Adrenal gland (tissue), 12 donors: Measurements from ENCODE around the gene LRRC71. TPM values are rescaled to one million over a fixed set of nuclear protein-coding genes. Genes with fewer than 3 reads are reported as not detected.
A peak's percentile ranks its signal among the peaks of the same experiment; 100 is the strongest.

Source experiments
- DNase-seq, 7 donors: peaks; one replicate each; pipeline ENCODE4 v3.0.0-alpha.2; 2019 to 2020
- H3K27ac ChIP-seq, 5 donors: fragments of 200-600 bp; sonication (generic) in 4 of 5; 1 replicate in 3 of 5; 2 replicates in 2 of 5; pipeline versions ENCODE4 v1.5.1 to v1.8.0; 2016 to 2020; ENCODE audit warnings: mild to moderate bottlenecking in 1 of 5
- H3K27me3 ChIP-seq: fragments of 200-600 bp; 2 replicates; pipeline ENCODE4 v1.8.0; 2021
- H3K36me3 ChIP-seq, 2 donors: fragments of 200-600 bp; replicated peaks in 1 of 2; 1 replicate in 1 of 2; 2 replicates in 1 of 2; pipeline versions ENCODE4 v1.5.1 to v1.8.0; 2018 to 2022
- H3K4me1 ChIP-seq, 2 donors: fragments of 200-600 bp; replicated peaks in 1 of 2; 1 replicate in 1 of 2; 2 replicates in 1 of 2; pipeline versions ENCODE4 v1.5.1 to v1.8.0; 2018 to 2021
- H3K4me3 ChIP-seq, 4 donors: fragments of 200-600 bp; sonication (generic) in 3 of 4; one replicate each; pipeline ENCODE4 v1.5.1; 2016 to 2018
- H3K9me3 ChIP-seq, 3 donors: fragments of 200-600 bp; sonication (generic) in 1 of 3; replicated peaks in 1 of 3; 1 replicate in 2 of 3; 2 replicates in 1 of 3; pipeline versions ENCODE4 v1.5.1 to v1.8.0; 2016 to 2021
- POLR2A ChIP-seq, 2 donors: fragments of 450-650 bp; IDR thresholded peaks; one replicate each; pipeline ENCODE4 v1.6.1; 2017; ENCODE audit warnings: antibody characterized with exemption in 2 of 2, mild to moderate bottlenecking in 2 of 2, moderate library complexity in 1 of 2
- WGBS, 4 donors: extraction: QIAGEN DNeasy Blood & Tissue Kit in 2 of 4; methylation state at CpG; one replicate each; pipeline versions ENCODE4 v1.1.5 to v1.1.7; 2013 to 2017; 5-methylcytosine and 5-hydroxymethylcytosine counted together
- intact Hi-C, 2 donors: fragments of 100-400 bp; cut with DNase I; formaldehyde crosslinking; loops; one replicate each; pipeline versions ENCODE4 v1.14.1 to v1.15.0; 2022 to 2023
- polyA plus RNA-seq, 3 donors: library from polyadenylated mRNA; stranded (reverse); fragments of 200-250 nt in 2 of 3; fragments of 350-450 nt in 1 of 3; fragmentation: Illumina TruSeq in 1 of 3; extraction: RNeasy Lipid Tissue Mini Kit (QIAGEN cat#74804) in 1 of 3; gene quantifications; one replicate each; pipeline ENCODE4 v1.2.3, GENCODE V29; 2013 to 2014
- total RNA-seq, 9 donors: library from RNA; depleted of rRNA in 4 of 9; stranded (reverse); fragments of >200 nt in 4 of 9; fragments of 120-200 nt in 1 of 9; fragmentation: NEBNext Ultra II Directional in 1 of 9; extraction: Animal tissue kit (Norgen Biotek cat#: 25700) in 1 of 9; gene quantifications; one replicate each; pipeline versions ENCODE4 v1.1.0 to v1.2.4, GENCODE V29; 2013 to 2023
- TF ChIP-seq, protein P1 (sequence below), 6 experiments: fragments of 450-650 bp in 4 of 6; fragments of 200-600 bp in 2 of 6; sonication (generic) in 1 of 6; IDR thresholded peaks; 1 replicate in 5 of 6; 2 replicates in 1 of 6; pipeline versions ENCODE4 v1.5.1 to v1.8.0; 2016 to 2021; ENCODE audit warnings: antibody characterized with exemption in 6 of 6, mild to moderate bottlenecking in 2 of 6, moderate library complexity in 1 of 6
- donor health status: healthy with polysubstance abuse.
- donor health status: Bipolar disorder and iron deficiency.
- donor health status: DM: yes; HTN: yes; CAD: no.
- donor health status: DM: no; HTN: no; CAD: no.
- donor health status: DM: no; HTN: no; CAD: no.
- donor health status: DM: yes; HTN: yes; CAD: no.

LRRC71 gene
- total and polyA plus RNA-seq, 12 donors, result 0.11 to 4.6 (median 0.27) TPM; not detected in 4

DNA sequence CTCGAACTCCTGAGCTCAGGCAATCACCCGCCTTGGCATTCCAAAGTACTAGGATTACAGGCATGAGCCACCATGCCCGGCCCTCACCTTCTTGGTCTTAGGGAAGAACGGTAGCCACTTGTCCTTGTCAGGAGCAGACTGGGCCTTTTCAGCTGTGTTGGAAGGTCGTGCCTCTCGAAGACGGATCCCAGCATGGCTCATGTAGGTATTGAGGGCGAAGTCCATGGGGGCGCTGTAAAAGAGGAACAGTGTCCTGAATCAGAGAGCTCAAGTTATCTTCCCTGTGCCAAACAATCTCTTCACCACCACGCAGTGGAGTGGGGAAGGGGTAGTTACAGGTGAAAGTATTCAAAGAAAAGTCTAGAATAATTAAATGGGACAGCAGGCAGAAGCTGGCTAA, 35.9 kb downstream of the LRRC71 start:
- Histone ChIP-seq H3K4me3 (no peak overlapping the region), H3K4me1 (no peaks in the 10 kb centered on the region), H3K36me3 (peaks cover 0 to 89% of the 10 kb centered on the region in 2 donors), H3K9me3 (no peaks in the 10 kb centered on the region), H3K27me3 (no peaks in the 10 kb centered on the region), H3K27ac (no peak overlapping the region)
- whole genome bisulfite sequencing, 4 donors, result 93 to 95% (median 94%) methylated on average over 10 of the region's 10 CpGs
- DNase-seq, result no peak
- intact Hi-C loops, result no loop called here
- TF ChIP-seq POLR2A (IDR thresholded peaks at IDR 0.05), result no peak
- TF ChIP-seq, protein P1, sequence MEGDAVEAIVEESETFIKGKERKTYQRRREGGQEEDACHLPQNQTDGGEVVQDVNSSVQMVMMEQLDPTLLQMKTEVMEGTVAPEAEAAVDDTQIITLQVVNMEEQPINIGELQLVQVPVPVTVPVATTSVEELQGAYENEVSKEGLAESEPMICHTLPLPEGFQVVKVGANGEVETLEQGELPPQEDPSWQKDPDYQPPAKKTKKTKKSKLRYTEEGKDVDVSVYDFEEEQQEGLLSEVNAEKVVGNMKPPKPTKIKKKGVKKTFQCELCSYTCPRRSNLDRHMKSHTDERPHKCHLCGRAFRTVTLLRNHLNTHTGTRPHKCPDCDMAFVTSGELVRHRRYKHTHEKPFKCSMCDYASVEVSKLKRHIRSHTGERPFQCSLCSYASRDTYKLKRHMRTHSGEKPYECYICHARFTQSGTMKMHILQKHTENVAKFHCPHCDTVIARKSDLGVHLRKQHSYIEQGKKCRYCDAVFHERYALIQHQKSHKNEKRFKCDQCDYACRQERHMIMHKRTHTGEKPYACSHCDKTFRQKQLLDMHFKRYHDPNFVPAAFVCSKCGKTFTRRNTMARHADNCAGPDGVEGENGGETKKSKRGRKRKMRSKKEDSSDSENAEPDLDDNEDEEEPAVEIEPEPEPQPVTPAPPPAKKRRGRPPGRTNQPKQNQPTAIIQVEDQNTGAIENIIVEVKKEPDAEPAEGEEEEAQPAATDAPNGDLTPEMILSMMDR (IDR thresholded peaks at IDR 0.05), result no peak

DNA sequence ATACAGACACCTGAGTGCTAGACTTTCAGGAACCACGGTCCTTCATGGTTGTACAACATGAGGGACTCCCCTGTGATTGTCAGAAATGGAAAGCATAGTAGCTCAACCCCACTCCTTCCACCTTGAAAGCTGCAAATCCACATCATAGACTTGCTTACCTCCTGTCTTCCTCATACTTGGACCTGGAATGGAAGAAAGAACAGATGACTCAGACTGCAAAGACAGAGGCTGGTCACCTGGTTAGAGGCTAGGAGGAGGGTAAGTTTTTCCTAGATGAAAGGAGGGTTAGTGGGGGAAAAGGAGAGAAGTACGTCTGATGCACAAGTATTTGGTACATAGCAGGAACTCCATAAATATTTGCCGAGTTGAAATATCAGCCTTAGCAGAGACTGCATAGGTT, 37.2 kb downstream of the LRRC71 start:
- intact Hi-C loops, result no loop called here
- TF ChIP-seq, protein P1 (IDR thresholded peaks at IDR 0.05), result no peak
- no peak for TF ChIP-seq POLR2A (IDR thresholded peaks at IDR 0.05)
- no peaks in the 10 kb centered on the region for H3K9me3 ChIP-seq
- 78 to 87% (median 83%) methylated on average over 2 to 3 of the region's 3 CpGs for WGBS, 4 donors
- H3K4me1 ChIP-seq, result peaks cover 0 to under 1% of the 10 kb centered on the region in 2 donors
- H3K27me3 ChIP-seq, result no peaks in the 10 kb centered on the region
- no peak overlapping the region for H3K4me3 ChIP-seq
- H3K27ac ChIP-seq, result no peak overlapping the region
- no peak for DNase-seq
- peaks cover 0 to 90% of the 10 kb centered on the region in 2 donors for H3K36me3 ChIP-seq

DNA sequence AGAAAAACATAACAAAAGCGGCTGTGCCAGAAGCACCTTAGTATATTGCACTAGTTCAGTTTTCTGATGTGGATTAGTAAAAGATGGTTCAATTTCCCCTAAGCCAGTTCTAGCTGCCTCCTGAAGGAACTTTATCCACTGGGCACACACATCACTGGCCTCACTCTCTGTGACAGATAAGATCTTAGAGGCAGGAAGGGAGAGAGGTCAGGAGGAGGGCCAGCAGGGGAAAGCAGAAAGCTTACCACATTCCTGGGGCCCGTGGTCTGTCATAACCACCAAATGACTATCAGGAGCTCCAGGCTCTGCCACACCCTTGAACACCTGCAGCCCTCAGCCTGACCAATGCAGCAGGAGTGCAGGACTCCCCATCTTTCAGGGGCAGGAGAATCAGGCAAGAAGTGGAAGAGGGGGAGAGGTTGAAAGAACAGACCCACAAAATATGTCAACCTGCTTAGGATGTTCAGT, 37.8 kb downstream of the LRRC71 start:
- TF ChIP-seq, protein P1 (IDR thresholded peaks at IDR 0.05), result no peak
- no peak for TF ChIP-seq POLR2A (IDR thresholded peaks at IDR 0.05)
- DNase-seq, result no peak
- H3K4me1 ChIP-seq, result peaks cover 4 to 7% of the 10 kb centered on the region in 2 donors
- intact Hi-C loops, result no loop called here
- 69 to 75% (median 72%) methylated on average over 2 of the region's 2 CpGs for WGBS, 4 donors
- no peaks in the 10 kb centered on the region for H3K27me3 ChIP-seq
- H3K9me3 ChIP-seq, result no peaks in the 10 kb centered on the region
- no peak overlapping the region for H3K27ac ChIP-seq
- H3K36me3 ChIP-seq, result peaks cover 0 to 92% of the 10 kb centered on the region in 2 donors
- H3K4me3 ChIP-seq, result no peak overlapping the region

DNA sequence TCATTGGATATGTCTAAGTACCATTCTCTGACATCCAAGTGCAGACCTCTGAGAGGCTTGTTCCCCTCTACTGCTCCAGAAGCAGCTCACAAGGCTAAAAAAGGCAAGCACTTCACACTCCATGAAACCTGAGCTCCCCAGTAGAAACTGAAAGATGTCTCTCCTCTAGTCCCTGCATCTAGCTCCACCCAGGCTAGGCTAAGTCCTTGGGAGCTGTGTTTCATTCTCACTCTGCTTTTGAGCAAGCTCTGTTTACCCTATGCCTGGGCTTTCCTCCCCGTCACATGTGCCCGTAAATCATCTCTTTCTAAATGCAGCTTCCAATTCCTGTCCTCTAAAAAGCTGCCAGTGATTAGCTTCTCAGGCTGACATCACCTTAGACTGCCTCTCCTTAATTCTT, 39.0 kb downstream of the LRRC71 start:
- intact Hi-C loops, result no loop called here

More for the DNA sequence above, 39.0 kb downstream of the LRRC71 start:
- TF ChIP-seq, protein P1 (IDR thresholded peaks at IDR 0.05), result no peak
- no peak for TF ChIP-seq POLR2A (IDR thresholded peaks at IDR 0.05)
- Histone ChIP-seq H3K27me3 (no peaks in the 10 kb centered on the region), H3K36me3 (peaks cover 0 to 87% of the 10 kb centered on the region in 2 donors), H3K4me3 (no peak overlapping the region), H3K4me1 (peaks cover 4 to 8% of the 10 kb centered on the region in 2 donors), H3K27ac (no peak overlapping the region), H3K9me3 (no peaks in the 10 kb centered on the region)
- WGBS, 4 donors, result 32 to 53% (median 44%) methylated on average over 2 of the region's 2 CpGs
- DNase-seq, result peak in 5 of 7 donors; percentile 49 to 83 (median 68)
